DND-41 (cell line): ENCODE results near the gene TRPM5.

ENCODE experiments used
- CTCF ChIP-seq: IDR thresholded peaks from 2 replicates; pipeline ENCODE4 v1.5.1; 2012; ENCODE audit warnings: borderline replicate concordance, low read length, moderate library complexity, mild to moderate bottlenecking; ENCODE audit not compliant: poor library complexity, severe bottlenecking; ENCODE audit errors: extremely low read depth
- EZH2 ChIP-seq: IDR thresholded peaks from 3 replicates; pipeline ENCODE4 v1.6.1; 2012; ENCODE audit warnings: borderline replicate concordance, low read depth, mild to moderate bottlenecking, moderate library complexity, low read length, inconsistent platforms; ENCODE audit not compliant: severe bottlenecking

- TF ChIP-seq EZH2, result no peak
- TF ChIP-seq CTCF, result no peak
Measured at GRCh38 chr11:2435288-2436012, 8.9 kb downstream of the TRPM5 start.
